Head of caudate nucleus (tissue), 42 donors: Measurements from ENCODE around the gene GSS.
"Not testable (repeated sequence)": the region's sequence is repeated elsewhere in the genome, so short reads cannot be mapped to it uniquely, and the experiment has no call there.

Experiments
- DNase-seq, 42 donors: peaks; one replicate each; pipeline versions ENCODE4 v3.0.0 to v3.0.0-alpha.2; 2020 to 2021; ENCODE audit warnings: mixed read lengths in 7 of 42
- intact Hi-C: fragments of 100-400 bp; cut with DNase I; formaldehyde crosslinking; loops from one replicate; pipeline ENCODE4 v1.15.0; 2022

The GSS gene

GRCh38 chr20:34887023-34887422 lies 68.6 kb downstream of the GSS start:
- intact Hi-C loops, result no loop called here
- DNase-seq, result no peak

- intact Hi-C loops, result no loop called here
- no peak for DNase-seq
Observed at GRCh38 chr20:34886122-34886521, 69.5 kb downstream of the GSS start.

- intact Hi-C loops, result no loop called here
- no peak for DNase-seq
Observed at GRCh38 chr20:34884260-34884659, 71.3 kb downstream of the GSS start.

- intact Hi-C loops, result no loop called here
- DNase-seq, result no peak
Observed at GRCh38 chr20:34883809-34884208, 71.8 kb downstream of the GSS start.

GRCh38 chr20:34883087-34883688 lies 72.4 kb downstream of the GSS start:
- DNase-seq, result no peak
- intact Hi-C loops, result no loop called here

GRCh38 chr20:34881689-34882088 lies 73.9 kb downstream of the GSS start:
- intact Hi-C loops, result no loop called here

GRCh38 chr20:34880971-34881370 lies 74.6 kb downstream of the GSS start:
- DNase-seq, intact Hi-C loops: not testable (repeated sequence)

More at GRCh38 chr20:34881689-34882088, 73.9 kb downstream of the GSS start:
- DNase-seq, result no peak

GRCh38 chr20:34880215-34880850 lies 75.3 kb downstream of the GSS start:
- peak in 25 of 42 donors; percentile 13 to 64 (median 41) for DNase-seq
- intact Hi-C loops, result no loop called here
